Vagina (tissue), 2 donors: Measurements from ENCODE around the gene TJAP1. TPM values are rescaled to one million over a fixed set of nuclear protein-coding genes. Genes with fewer than 3 reads are reported as not detected.

Experiments
- DNase-seq, 2 donors: peaks; one replicate each; pipeline ENCODE4 v3.0.0-alpha.2; 2017; ENCODE audit errors: extremely low spot score in 2 of 2
- H3K27ac ChIP-seq: fragments of 200-600 bp; sonication (generic); one replicate; pipeline ENCODE4 v1.5.1; 2019
- H3K27me3 ChIP-seq: fragments of 200-600 bp; sonication (generic); one replicate; pipeline ENCODE4 v1.5.1; 2019
- H3K36me3 ChIP-seq, 2 donors: fragments of 200-600 bp; sonication (generic); one replicate each; pipeline ENCODE4 v1.5.1; 2017 to 2019
- H3K4me1 ChIP-seq: fragments of 200-600 bp; sonication (generic); one replicate; pipeline ENCODE4 v1.5.1; 2019
- H3K4me3 ChIP-seq, 2 donors: fragments of 200-600 bp; sonication (generic); 1 replicate in 1 of 2; 2 replicates in 1 of 2; pipeline ENCODE4 v1.5.1; 2016 to 2019
- H3K9me3 ChIP-seq: fragments of 200-600 bp; sonication (generic); one replicate; pipeline ENCODE4 v1.5.1; 2019
- CTCF ChIP-seq, 3 experiments: fragments of 450-650 bp in 2 of 3; fragments of 200-600 bp in 1 of 3; sonication (generic) in 1 of 3; IDR thresholded peaks; one replicate each; pipeline ENCODE4 v1.5.1; 2017 to 2019; ENCODE audit warnings: antibody characterized with exemption in 3 of 3, mild to moderate bottlenecking in 2 of 3, moderate library complexity in 2 of 3
- POLR2A ChIP-seq, 2 donors: fragments of 450-650 bp; IDR thresholded peaks; one replicate each; pipeline ENCODE4 v1.6.1; 2017; ENCODE audit warnings: antibody characterized with exemption in 2 of 2, mild to moderate bottlenecking in 2 of 2, moderate library complexity in 2 of 2
- POLR2AphosphoS5 ChIP-seq, 2 donors: sonication (generic); formaldehyde crosslinking; IDR thresholded peaks; one replicate each; pipeline ENCODE4 v1.9.0; 2017; ENCODE audit warnings: antibody characterized with exemption in 2 of 2, mild to moderate bottlenecking in 2 of 2, low read depth in 1 of 2; ENCODE audit not compliant: insufficient read depth in 1 of 2
- intact Hi-C: fragments of 100-400 bp; cut with DNase I; formaldehyde crosslinking; loops from one replicate; pipeline ENCODE4 v1.15.1; 2023
- total RNA-seq: library from RNA; depleted of rRNA; stranded (reverse); fragments of >200 nt; gene quantifications from one replicate; pipeline ENCODE4 v1.2.3, GENCODE V29; 2016

TJAP1 gene
- total RNA-seq, 1 donor from 2014 or later: 27.5 TPM

- Histone ChIP-seq H3K27me3 (no peaks in the 10 kb centered on the region), H3K36me3 (peaks cover 0 to 64% of the 10 kb centered on the region in 2 donors), H3K9me3 (no peaks in the 10 kb centered on the region), H3K27ac (no peak overlapping the region), H3K4me3 (no peak overlapping the region), H3K4me1 (peaks cover 13% of the 10 kb centered on the region)
- intact Hi-C loops: loop anchor here (10.0 kb wide), 1 partner anchor 136 kb away; the partner anchor contains the start of gene ZNF318
- TF ChIP-seq POLR2A (IDR thresholded peaks at IDR 0.05) (no peak), CTCF (IDR thresholded peaks at IDR 0.05) (no peak), POLR2AphosphoS5 (IDR thresholded peaks at IDR 0.05; ENCODE audit: insufficient read depth in 1 of 2, low read depth in 1 of 2) (no peak)
- no peak for DNase-seq
Measured at GRCh38 chr6:43500921-43501320, 23.6 kb downstream of the TJAP1 start.

GRCh38 chr6:43502666-43503065, 25.3 kb downstream of the TJAP1 start:
- intact Hi-C loops: loop anchor here (10.0 kb wide), 1 partner anchor 138 kb away; the partner anchor contains the start of gene ZNF318
- H3K36me3 ChIP-seq: peaks cover 0 to 63% of the 10 kb centered on the region in 2 donors

GRCh38 chr6:43503443-43503842, 26.1 kb downstream of the TJAP1 start:
- Histone ChIP-seq H3K4me3 (no peak overlapping the region), H3K27ac (no peak overlapping the region), H3K9me3 (no peaks in the 10 kb centered on the region), H3K27me3 (no peaks in the 10 kb centered on the region), H3K36me3 (peaks cover 0 to 58% of the 10 kb centered on the region in 2 donors), H3K4me1 (peaks cover 5% of the 10 kb centered on the region)
- TF ChIP-seq CTCF (IDR thresholded peaks at IDR 0.05) (no peak), POLR2A (IDR thresholded peaks at IDR 0.05) (no peak), POLR2AphosphoS5 (IDR thresholded peaks at IDR 0.05; ENCODE audit: insufficient read depth in 1 of 2, low read depth in 1 of 2) (no peak)
- DNase-seq: no peak
- intact Hi-C loops: loop anchor here (10.0 kb wide), 1 partner anchor 139 kb away; the partner anchor contains the start of gene ZNF318

More at GRCh38 chr6:43502666-43503065, 25.3 kb downstream of the TJAP1 start:
- no peaks in the 10 kb centered on the region for H3K27me3 ChIP-seq
- H3K9me3 ChIP-seq: no peaks in the 10 kb centered on the region
- H3K4me3 ChIP-seq: no peak overlapping the region
- no peak for DNase-seq
- TF ChIP-seq CTCF (IDR thresholded peaks at IDR 0.05): no peak
- no peak for TF ChIP-seq POLR2AphosphoS5 (IDR thresholded peaks at IDR 0.05; ENCODE audit: insufficient read depth in 1 of 2, low read depth in 1 of 2)
- TF ChIP-seq POLR2A (IDR thresholded peaks at IDR 0.05): no peak
- no peak overlapping the region for H3K27ac ChIP-seq
- H3K4me1 ChIP-seq: peaks cover 5% of the 10 kb centered on the region

- intact Hi-C loops: loop anchor here (5.0 to 10.0 kb wide), 2 partner anchors 53 to 140 kb away; partner anchors contain the start of gene ZNF318
- Histone ChIP-seq H3K27me3 (no peaks in the 10 kb centered on the region), H3K27ac (no peak overlapping the region), H3K9me3 (no peaks in the 10 kb centered on the region), H3K4me1 (peaks cover 16% of the 10 kb centered on the region), H3K4me3 (no peak overlapping the region), H3K36me3 (peaks cover 0 to 42% of the 10 kb centered on the region in 2 donors)
- DNase-seq: no peak
- TF ChIP-seq POLR2AphosphoS5 (IDR thresholded peaks at IDR 0.05; ENCODE audit: insufficient read depth in 1 of 2, low read depth in 1 of 2) (no peak), CTCF (IDR thresholded peaks at IDR 0.05) (no peak), POLR2A (IDR thresholded peaks at IDR 0.05) (no peak)
Measured at GRCh38 chr6:43504756-43505593, 27.6 kb downstream of the TJAP1 start.
